ENCODE results near the gene UIMC1.
"Not testable (repeated sequence)": the region's sequence is repeated elsewhere in the genome, so short reads cannot be mapped to it uniquely, and the experiment has no call there.

Gene UIMC1

DNA sequence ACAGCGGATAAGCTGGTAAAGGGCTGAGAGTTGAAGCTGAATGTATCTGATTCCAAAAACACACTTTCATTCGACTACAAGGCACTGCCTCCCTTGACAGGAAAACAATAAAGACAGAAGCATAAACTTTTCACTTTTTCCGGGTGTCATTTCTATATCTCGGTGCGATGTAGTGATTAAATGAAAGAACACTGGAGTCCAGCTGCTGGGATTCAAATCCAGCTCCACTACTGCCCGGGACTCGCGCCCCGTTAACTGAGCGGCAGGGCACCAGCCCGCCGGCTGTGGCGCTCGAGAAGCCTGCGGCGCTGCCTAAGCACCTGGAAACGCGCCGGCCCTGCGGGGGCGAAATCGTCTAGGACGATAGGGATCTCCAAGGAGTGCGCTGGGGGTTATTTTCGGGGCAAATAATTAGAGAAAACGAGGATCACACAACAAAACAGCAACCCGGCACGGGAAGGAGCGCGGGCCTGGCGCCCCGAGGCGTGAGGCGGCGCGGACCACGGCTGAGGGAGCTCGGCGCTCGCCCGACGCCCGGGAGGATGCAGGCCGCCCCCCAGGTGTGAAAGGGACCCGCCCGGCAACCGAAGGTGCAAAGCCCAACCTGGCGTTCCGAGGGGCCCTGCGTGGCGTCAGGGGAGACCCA is 837 bp downstream of the UIMC1 start:
- peak; percentile 71 for DNase-seq

DNA sequence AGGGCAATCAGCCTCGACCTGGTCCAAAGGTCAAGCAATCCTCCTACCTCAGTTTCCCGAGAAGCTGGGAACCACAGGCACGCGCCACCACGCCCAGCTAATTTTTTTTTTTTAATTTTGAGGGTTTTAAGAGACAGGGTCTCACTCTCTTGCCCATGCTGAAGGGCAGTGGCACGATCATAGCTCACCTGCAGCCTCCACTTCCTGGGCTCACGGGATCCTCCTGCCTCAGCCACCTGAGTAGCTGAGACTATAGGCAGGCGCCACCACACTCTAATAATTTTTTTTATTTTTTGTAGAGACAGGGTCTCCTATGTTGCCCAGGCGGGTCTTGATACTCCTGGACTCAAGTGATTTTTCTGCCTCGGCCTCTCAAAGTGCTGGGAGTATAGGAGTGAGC is 1.6 kb downstream of the UIMC1 start:
- DNase-seq: no peak

DNA sequence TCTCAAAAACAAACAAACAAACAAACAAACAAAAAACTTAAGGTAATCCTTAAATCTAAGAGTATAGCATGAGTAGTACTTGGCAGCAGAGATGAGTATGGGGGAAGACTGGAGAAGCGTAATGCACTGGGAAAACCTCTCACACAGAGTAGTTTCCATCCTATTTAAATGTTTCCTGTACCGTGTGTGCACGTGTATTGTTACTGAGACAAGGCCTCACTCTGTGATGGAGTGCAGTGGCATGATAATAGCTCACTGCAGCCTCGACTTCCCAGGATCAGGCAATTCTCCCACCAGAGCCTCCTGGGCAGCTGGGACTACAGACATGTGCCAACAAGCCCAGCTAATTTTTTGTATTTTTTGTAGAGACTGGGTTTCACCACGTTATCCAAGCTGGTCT is 2.9 kb downstream of the UIMC1 start:
- no peak for DNase-seq

DNA sequence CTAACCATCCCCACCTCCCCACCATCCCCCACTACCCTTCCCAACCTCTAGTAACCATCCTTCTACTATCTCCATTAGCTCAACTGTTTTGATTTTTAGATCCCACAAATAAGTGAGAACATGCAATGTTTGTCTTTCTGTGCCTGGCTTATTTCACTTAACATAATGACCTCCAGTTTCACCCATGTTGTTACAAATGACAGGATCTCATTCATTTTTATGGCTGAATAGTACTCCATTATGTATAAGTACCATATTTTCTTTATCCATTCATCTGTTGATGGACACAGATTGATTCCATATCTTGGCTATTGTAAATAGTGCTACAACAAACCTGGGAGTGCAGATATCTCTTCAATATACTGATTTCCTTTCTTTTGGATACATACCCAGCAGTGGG is 7.1 kb downstream of the UIMC1 start:
- DNase-seq: not testable (repeated sequence)

DNA sequence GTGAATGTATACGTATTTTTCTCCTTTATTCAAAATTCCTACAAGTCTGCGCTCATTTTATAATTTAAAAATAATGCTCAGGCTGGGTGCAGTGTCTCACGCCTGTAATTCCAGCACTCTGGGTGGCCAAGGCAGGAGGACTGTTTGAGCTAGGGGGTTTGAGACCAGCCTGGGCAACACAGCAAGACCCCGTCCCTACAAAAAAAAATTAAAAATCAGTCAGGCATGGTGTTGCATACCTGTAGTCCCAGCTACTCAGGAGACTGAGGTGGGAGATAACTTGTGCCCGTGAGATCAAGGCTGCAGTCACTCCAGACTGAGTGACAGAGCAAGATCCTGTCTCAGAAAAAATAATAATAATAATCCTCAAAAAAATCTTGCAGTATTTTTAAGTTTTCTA is 7.8 kb downstream of the UIMC1 start:
- no peak for DNase-seq

DNA sequence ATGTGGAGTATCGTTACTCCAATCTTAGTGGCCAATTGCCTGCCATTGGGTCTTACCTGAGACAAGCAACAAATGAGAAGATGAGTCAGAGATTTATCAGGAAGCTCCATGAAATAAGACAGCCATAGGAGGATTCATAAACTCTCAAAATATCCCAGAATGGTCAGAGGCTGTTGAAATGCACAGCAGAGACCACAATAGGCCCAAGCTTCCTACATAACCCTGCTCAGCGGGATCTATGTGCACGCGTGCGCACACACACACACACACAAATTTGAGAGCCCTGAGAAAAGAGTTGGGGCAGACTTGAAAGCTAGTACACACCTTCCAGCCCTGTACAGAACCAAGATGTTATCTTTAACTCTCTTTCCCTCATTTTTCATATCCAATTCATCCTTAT is 9.8 kb downstream of the UIMC1 start:
- no peak for DNase-seq

DNA sequence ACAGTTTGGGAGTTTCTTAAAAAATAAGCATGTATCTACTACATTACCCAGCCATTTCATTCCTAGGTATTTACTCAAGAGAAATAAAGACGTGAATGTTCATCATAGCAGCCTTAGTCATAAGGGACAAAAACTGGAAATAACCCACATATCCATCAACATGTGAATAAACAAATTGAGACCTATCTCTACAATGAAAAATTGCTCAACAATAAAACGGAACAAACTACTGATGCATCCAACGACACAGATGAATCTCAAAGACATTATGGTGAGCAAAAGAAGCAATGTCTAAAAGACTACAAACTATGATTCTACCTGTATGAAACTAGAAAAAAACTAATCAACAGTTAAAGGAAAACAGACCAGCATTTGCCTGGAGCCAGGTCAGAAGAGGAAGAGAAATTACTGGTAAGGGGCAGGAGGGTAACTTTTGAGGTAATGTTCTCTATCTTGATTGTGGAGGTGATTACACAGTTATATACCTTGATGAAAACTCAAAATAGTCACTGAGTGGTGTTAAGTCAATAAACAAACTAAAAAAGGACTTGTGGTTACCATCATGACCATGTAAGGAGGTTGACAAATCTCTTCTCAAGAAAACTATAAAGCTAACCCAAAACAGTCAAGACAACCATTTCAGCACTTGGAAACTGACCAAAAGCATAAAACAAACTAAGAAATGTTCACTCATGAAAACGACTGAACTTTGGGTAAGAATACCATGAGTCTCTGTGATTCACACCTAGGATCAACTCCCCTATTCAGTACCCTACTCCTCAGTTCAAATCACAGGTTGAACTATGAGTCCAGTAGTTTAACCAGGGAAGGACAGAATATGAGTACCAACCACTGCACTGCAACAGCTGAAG is 10.4 kb downstream of the UIMC1 start:
- peak; percentile 51 for DNase-seq

DNA sequence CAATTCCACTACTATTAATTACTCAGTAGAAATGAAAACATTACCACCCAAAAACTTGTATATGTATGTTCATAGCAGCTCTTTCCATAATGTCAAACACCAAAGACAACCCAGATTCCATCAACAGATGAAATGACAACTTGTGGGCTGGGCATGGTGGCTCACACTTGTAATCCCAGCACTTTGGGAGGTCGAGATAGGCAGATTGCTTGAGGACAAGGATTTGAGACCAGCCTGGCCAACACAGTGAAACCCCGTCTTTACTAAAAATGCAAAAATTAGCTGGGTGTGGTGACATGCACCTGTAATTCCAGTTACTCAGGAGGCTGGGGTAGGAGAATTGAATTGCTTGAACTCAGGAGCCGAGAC is 11.5 kb downstream of the UIMC1 start:
- no peak for DNase-seq

DNA sequence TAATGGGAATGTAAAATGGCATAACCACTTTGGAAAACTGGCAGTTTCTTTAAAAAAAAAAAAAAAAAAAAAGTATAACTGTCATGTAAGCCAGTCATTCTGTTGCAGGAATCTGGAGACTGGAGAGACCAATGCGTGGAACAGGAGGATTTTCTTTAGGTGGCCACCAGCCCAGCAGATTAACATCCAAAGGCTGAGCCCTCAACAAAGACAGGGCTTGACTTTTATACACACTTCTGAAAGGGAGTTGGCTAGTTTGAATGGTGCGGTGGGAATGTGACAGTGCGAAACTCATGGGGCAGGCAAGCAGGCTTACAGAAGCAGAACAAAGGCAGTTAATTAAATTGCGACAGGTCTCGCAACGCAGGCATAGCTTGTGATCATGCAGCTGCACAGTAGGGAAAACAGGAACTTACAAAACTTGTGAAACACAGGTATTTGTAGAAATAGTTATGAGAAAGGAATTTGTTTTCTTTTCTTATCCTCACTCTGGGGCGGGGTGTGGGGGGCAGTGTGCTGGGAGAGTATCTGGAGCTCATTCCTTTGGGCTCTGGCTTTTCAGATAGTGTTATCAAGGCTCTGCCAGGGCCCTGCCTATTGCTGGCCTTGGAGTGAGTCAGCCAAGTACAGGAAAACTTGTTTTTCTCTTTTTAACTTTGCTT is 12.0 kb downstream of the UIMC1 start:
- peak; percentile 19 for DNase-seq

DNA sequence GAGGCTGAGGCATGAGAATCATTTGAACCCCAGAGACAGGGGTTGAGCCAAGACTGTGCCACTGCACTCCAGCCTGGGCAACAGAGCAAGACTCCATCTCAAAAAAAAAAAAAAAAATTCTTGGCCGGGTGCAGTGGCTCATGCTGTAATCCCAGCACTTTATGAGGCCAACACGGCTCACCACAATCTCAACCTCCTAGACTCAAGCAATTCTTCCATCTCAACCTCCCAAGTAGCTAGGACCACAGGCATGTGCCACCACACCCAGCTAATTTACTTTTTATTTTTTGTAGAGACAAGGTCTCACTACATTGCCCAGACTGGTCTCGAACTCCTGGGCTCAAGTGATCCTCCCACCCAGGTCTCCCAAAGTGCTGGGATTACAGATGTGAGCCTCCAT is 13.5 kb downstream of the UIMC1 start:
- DNase-seq: not testable (repeated sequence)

DNA sequence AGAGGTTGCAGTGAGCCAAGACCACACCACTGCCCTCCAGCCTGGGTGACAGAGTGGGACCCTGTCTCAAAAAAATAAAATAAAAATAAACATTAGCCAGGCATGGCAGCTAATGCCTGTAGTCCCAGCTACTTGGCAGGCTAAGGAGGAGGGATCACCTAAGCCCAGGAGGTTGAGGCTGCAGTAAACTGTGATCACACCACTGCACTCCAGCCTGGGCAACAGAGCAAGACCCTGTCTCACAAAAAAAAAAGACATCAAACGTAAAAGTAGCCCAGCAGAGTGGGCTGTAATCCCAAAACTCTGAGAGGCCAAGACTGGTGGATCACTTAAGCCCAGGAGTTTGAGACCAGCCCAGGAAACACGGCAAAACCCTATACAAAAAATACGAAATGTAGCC is 19.0 kb downstream of the UIMC1 start:
- DNase-seq: no peak

DNA sequence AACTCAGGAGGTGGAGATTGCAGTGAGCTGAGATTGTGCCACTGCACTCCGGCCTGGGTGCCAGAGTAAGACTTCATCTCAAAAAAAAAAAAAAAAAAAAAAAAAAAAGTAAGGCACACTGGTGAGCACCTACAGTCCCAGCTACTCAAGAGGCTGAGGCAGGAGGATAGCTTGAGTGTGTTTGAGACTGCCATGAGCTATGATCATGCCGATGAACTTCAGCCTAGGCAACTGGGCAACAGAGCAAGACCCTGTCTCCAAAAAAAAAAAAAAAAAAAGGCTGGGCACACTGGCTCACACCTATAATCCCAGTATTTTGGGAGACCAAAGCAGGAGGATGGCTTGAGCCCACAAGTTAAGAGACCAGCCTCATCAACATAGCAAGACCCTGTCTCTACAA is 20.3 kb downstream of the UIMC1 start:
- DNase-seq: no peak

DNA sequence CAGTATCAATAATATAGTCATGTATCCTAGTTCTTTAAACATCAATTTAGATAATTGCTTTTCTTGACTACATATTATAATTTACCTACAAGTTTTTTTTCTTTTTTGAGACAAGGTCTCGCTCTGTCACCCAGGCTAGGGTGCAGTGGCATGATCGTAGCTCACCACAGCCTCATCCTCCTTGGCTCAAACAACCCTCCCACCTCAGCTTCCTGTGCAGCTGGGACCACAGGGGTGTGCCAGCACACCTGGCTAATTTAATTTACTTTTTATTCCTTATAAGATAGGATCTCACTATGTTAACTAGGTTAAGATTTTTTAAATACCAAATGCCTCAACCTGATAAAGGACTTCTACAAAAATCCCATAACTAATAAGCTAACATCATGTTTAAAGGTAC is 21.1 kb downstream of the UIMC1 start:
- DNase-seq: no peak

DNA sequence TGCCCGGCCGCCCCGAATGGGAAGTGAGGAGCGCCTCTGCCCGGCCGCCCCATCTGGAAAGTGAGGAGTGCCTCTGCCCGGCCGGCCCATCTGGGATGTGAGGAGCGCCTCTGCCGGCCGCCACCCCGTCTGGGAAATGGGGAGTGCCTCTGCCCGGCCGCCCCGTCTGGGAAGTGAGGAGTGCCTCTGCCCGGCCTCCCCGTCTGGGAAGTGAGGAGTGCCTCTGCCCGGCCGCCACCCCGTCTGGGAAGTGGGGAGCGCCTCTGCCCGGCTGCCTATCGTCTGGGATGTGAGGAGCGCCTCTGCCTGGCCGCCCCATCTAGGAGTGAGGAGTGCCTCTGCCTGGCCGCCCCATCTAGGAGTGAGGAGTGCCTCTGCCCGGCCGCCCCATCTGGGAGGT is 22.4 kb downstream of the UIMC1 start:
- DNase-seq: not testable (repeated sequence)

DNA sequence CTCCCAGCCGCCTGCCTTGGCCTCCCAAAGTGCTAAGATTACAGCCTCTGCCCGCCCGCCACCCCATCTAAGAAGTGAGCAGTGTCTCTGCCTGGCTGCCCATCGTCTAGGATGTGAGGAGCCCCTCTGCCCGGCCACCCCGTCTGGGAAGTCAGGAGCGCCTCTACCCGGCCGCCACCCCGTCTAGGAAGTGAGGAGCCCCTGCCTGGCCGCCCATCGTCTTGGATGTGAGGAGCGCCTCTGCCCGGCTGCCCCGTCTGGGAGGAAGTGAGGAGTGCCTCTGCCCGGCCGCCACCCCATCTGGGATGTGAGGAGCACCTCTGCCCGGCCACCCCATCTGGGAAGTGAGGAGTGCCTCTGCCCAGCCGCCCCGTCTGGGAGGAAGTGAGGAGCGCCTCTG is 23.0 kb downstream of the UIMC1 start:
- DNase-seq: not testable (repeated sequence)

DNA sequence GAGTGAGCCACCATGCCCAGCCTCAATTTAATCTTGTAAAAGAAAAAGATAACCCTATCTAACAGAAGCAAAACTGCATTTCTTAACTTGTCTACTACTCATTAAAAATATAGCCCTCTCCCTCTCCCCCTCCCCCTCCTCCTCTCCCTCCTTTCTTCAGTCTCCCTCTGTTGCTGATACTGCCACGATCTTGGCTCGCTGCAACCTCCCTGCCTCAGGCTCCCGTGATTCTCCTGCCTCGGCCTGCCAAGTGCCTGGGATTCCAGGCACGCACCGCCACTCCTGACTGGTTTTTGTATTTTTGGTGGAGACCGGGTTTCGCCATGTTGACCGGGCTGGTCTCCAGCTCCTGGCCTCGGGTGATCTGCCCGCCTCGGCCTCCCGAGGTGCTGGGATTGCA is 23.5 kb downstream of the UIMC1 start:
- DNase-seq: not testable (repeated sequence)

DNA sequence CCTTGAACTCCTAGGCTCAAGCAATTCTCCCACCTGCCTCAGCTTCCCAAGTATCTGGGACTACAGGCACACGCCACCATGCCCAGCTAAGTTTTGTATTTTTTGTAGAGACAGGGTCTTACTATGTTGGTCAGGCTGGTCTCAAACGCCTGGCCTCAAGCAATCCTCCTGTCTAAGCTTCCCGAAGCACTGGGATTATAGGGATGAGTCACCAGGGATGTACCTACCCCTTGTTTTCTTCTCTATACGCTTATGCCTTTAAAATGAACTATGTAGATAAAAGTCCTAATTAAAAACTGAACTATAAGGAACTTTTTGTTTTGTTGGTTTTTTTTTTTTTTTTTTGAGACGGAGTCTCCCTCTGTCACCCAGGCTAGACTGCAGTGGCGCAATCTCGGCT is 25.8 kb downstream of the UIMC1 start:
- no peak for DNase-seq

DNA sequence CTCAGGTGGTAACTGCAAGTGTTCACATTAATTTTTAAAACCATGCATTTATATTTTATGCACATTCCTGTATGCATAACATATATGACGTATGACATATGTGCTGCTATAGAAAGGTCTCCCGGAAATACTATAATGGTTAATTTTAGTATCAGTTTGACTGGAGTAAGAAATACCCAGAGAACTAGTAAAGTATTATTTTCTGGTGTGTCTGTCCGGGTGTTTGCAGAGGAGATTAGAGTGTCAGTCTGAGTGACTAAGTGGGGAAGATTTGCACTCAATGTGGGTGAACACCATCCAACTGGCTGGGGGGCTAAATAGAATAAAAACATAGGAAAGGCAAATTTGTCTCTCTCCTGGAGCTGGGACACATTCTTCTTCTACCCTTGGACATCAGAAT is 26.9 kb downstream of the UIMC1 start:
- no peak for DNase-seq

DNA sequence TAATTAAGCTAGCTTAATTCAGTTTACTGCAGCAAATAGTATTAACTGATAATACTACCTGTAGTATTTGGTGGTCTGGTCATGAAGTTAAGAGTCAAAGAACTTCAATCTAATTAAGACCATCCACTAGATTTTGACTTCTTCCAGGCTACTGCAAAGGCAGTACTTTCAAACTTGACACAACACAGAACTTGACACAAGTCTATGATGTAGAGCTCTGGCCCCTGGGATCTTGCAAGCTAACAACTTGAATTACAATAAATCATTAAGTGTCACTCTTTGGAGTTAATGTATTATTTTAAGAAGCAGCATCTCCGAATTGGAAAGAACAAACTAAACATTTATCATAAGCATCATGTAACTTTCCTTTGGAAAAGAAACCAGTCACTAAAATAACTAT is 40.9 kb downstream of the UIMC1 start:
- no peak for DNase-seq

DNA sequence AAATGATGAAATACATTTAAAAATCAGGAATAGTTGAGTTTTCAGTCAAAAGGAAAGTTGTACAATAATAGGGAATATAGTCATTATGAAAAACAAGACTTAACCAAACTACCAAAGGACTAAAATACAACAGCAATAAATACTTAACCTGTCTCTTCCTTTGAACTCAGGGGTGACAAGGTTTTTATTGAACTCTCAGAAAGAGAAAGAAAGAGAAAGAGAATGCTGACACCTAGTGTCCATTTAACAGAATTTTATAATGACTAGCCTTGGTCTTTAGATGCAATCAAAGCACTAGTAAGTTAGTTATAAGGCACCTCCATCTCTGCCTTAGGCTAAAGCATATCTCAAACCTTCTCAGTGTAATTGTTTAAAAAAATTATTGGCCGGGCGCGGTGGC is 47.5 kb downstream of the UIMC1 start:
- DNase-seq: peak; percentile 19

DNA sequence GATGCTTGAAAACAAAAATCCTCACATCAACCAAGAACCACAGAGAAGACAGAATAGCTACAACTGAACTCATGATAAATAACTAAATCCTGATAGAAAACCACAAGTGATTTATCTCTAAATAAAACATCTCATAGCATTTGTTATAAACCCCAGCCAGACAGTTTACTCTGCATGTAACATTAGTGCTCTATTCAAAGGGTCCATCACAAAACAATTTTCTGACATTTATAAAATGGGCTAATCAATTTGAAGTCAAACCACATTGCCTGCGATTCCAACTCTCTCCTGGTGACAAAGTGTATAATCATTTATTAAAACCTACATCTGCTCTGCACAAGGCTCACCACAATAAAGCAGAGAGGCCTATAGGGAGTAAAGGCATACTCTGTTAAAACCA is 49.8 kb downstream of the UIMC1 start:
- DNase-seq: no peak

DNA sequence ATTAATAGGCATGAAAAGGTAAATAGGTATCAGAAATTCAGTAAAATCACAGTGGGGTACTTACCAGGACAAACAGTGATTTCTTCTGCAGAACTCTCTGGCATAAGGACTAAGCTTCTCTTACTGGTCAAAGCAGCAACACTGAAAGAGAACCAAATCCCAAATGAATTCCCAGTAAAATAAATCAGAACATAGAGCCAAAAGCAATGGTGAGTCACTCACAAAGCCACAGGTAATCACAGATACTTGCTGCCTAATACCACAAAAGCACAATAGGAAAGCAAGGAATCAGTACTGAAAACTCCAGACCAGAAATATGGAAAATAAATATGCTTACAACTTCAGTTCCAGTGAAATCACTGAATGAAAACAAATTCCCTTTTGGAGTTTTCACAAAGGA is 50.7 kb downstream of the UIMC1 start:
- DNase-seq: no peak

DNA sequence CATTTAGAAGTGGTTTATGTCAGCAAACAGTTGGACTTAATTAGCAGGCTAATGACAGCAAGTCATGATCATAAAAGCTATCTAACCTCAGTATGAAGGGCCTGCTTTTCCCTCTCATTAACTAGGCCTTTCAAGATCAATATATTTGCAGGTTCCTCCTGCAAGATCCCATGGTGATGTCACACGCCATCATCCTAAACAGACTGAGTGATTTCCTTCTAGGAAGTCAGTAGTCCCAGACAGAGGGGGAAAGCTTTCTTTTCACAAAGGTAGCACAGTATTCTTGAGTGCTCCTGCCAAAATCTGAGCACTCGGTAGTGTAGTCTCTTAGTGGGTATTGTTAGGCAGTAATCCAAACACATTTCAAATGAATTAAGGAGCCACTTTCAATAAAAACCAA is 52.5 kb downstream of the UIMC1 start:
- DNase-seq: no peak

DNA sequence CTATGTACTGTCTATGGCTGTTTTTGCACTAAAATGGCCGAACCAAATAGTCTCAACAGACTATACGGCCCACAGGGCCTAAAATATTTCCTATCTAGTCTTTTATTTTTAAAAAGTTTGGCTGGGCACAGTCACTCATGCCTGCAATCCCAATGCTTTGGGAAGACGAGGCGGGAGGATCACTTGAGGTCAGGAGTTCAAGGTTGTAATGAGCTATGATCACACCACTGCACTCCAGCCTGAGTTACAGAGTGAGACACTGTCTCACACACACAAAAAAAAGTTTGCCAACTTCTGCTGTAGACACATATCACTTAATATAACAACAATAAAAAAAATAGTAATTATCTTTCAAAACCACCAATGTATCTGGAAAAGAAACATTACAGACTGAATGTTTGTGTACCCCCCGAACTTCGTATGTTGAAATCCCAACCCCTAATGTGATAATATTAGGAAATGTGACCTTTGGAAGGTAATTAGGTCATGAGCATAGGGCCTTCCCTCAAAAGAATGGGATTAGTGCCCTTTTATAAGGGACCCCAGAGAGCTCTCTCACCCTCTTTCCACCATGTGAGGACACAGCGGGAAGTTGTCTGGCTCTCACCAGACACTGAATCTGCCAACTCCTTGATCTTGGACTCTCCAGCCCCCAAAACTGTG is 53.9 kb downstream of the UIMC1 start:
- DNase-seq: no peak

Data from EL (cell line).